ENCODE results near the gene RPAP2. TPM values are rescaled to one million over a fixed set of nuclear protein-coding genes. Genes with fewer than 3 reads are reported as not detected.
"Not testable (repeated sequence)": the region's sequence is repeated elsewhere in the genome, so short reads cannot be mapped to it uniquely, and the experiment has no call there.

RPAP2 gene
- total and polyA plus RNA-seq, 5 donors from 2014 or later: 16.9 to 26.8 (median 20.3) TPM

GRCh38 chr1:92343061-92343460 lies 44.2 kb downstream of the RPAP2 start:
- H3K4me1 ChIP-seq (ENCODE audit: control insufficient read depth, insufficient read depth, low read length, poor library complexity, severe bottlenecking): no peaks in the 10 kb centered on the region
- peaks cover 33% of the 10 kb centered on the region for H3K36me3 Mint-ChIP-seq

DNA sequence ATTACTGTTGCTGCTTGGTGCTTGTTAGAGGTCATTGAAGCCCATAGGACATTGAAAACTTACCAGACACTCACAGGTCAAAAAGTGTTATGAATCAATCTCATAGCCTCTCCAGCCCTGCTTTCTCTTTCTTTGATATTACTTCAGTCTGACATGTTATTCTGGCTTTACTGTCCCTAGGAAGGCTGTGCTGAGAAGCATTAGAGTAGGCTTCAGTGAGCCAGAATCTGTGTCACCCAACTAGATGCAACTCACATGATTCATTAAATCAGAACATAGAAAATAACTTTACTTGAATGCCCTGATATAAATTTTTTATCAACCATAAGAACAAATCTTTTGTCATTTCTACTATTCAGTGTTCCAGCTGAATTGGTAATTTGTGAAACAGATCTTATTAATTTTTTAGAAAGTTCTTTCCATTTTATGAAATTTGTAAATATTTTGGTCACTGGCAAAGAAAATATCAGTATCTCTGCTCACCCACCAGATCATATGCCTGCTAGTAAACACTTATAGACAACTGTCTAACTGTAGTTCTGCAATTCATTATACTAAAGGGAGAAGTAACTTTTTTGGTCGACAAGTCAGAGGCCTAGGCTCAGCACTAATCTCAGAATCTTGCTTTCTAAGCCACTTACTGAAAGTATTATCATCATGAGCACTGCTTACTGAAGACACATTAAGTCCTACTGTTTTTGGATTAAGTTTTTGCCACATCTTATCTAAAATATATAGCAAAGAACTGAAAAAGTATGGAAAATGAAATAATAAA lies 48.2 kb downstream of the RPAP2 start:
- H3K4me3 Mint-ChIP-seq: no peak overlapping the region
- Histone ChIP-seq H3K27me3 (ENCODE audit: control insufficient read depth, insufficient read depth, low read length) (no peaks in the 10 kb centered on the region), H3K27ac (ENCODE audit: insufficient read depth, low read length, poor library complexity, severe bottlenecking) (no peak overlapping the region), H3K4me1 (ENCODE audit: control insufficient read depth, insufficient read depth, low read length, poor library complexity, severe bottlenecking) (no peaks in the 10 kb centered on the region), H3K36me3 (ENCODE audit: control insufficient read depth, insufficient read depth, low read length) (peaks cover 22% of the 10 kb centered on the region), H3K9me3 (ENCODE audit: control insufficient read depth in 2 of 2, low read length in 2 of 2) (peaks cover 0 to under 1% of the 10 kb centered on the region in 2 experiments), H3K4me3 (ENCODE audit: low read depth, low read length) (no peak overlapping the region)
- ATAC-seq (ENCODE audit: low read depth in 2 of 2) (no peak), DNase-seq (no peak)
- H3K36me3 Mint-ChIP-seq: peaks cover 35% of the 10 kb centered on the region
- no peaks in the 10 kb centered on the region for H3K27me3 Mint-ChIP-seq
- H3K9me3 Mint-ChIP-seq: no peaks in the 10 kb centered on the region
- peak overlapping the region; percentile 4 to 50 (median 44) for H3K27ac Mint-ChIP-seq
- H3K4me1 Mint-ChIP-seq: peaks cover 0 to 13% (median 4%) of the 10 kb centered on the region in 4 donors

More at GRCh38 chr1:92343061-92343460, 44.2 kb downstream of the RPAP2 start:
- Mint-ChIP-seq H3K9me3 (no peaks in the 10 kb centered on the region), H3K27me3 (no peaks in the 10 kb centered on the region), H3K4me1 (peaks cover 0 to 8% (median 2%) of the 10 kb centered on the region in 4 donors), H3K27ac (no peak overlapping the region), H3K4me3 (no peak overlapping the region)
- peaks cover 17% of the 10 kb centered on the region for H3K36me3 ChIP-seq (ENCODE audit: control insufficient read depth, insufficient read depth, low read length)
- H3K9me3 ChIP-seq (ENCODE audit: control insufficient read depth in 2 of 2, low read length in 2 of 2): no peaks in the 10 kb centered on the region
- no peaks in the 10 kb centered on the region for H3K27me3 ChIP-seq (ENCODE audit: control insufficient read depth, insufficient read depth, low read length)
- ATAC-seq (ENCODE audit: low read depth in 2 of 2) (no peak), DNase-seq (no peak)
- no peak overlapping the region for H3K27ac ChIP-seq (ENCODE audit: insufficient read depth, low read length, poor library complexity, severe bottlenecking)
- H3K4me3 ChIP-seq (ENCODE audit: low read depth, low read length): no peak overlapping the region

DNA sequence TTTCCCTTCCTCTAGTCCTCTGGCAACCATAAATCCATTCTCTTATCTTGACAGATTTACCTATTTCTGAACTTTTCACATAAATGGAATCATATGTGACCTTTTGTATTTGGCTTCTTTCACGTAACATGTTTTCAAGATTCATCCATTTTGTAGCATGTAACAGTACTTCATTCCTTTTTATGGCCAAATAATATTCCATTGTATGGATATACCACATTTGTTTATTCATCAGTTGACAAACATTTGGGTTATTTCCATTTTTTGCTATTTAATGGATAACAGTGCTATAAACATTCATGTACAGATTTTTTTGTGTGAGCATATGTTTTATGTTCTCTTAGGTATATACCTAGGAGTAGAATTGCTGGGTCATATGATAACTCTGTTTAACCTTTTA lies 54.0 kb downstream of the RPAP2 start:
- Mint-ChIP-seq H3K27ac (no peak overlapping the region), H3K9me3 (peaks cover 0 to 4% (median 0%) of the 10 kb centered on the region in 7 donors), H3K4me1 (peaks cover 0 to 10% (median 3%) of the 10 kb centered on the region in 4 donors), H3K27me3 (no peaks in the 10 kb centered on the region), H3K36me3 (peaks cover 47% of the 10 kb centered on the region), H3K4me3 (no peak overlapping the region)
- no peaks in the 10 kb centered on the region for H3K4me1 ChIP-seq (ENCODE audit: control insufficient read depth, insufficient read depth, low read length, poor library complexity, severe bottlenecking)
- no peaks in the 10 kb centered on the region for H3K27me3 ChIP-seq (ENCODE audit: control insufficient read depth, insufficient read depth, low read length)
- peaks cover 23% of the 10 kb centered on the region for H3K36me3 ChIP-seq (ENCODE audit: control insufficient read depth, insufficient read depth, low read length)
- H3K9me3 ChIP-seq (ENCODE audit: control insufficient read depth in 2 of 2, low read length in 2 of 2): peaks cover 0 to 3% of the 10 kb centered on the region in 2 experiments
- DNase-seq (no peak), ATAC-seq (ENCODE audit: low read depth in 2 of 2) (no peak)
- no peak overlapping the region for H3K27ac ChIP-seq (ENCODE audit: insufficient read depth, low read length, poor library complexity, severe bottlenecking)
- H3K4me3 ChIP-seq (ENCODE audit: low read depth, low read length): no peak overlapping the region

- Histone ChIP-seq H3K27me3 (ENCODE audit: control insufficient read depth, insufficient read depth, low read length) (no peaks in the 10 kb centered on the region), H3K9me3 (ENCODE audit: control insufficient read depth in 2 of 2, low read length in 2 of 2) (peaks cover 0 to 3% of the 10 kb centered on the region in 2 experiments), H3K4me1 (ENCODE audit: control insufficient read depth, insufficient read depth, low read length, poor library complexity, severe bottlenecking) (no peaks in the 10 kb centered on the region), H3K27ac (ENCODE audit: insufficient read depth, low read length, poor library complexity, severe bottlenecking) (no peak overlapping the region), H3K36me3 (ENCODE audit: control insufficient read depth, insufficient read depth, low read length) (peaks cover 32% of the 10 kb centered on the region), H3K4me3 (ENCODE audit: low read depth, low read length) (no peak overlapping the region)
- H3K36me3 Mint-ChIP-seq: peaks cover 48% of the 10 kb centered on the region
- DNase-seq (no peak), ATAC-seq (ENCODE audit: low read depth in 2 of 2) (no peak)
- H3K4me1 Mint-ChIP-seq: peaks cover 0 to 8% (median 2%) of the 10 kb centered on the region in 4 donors
- H3K27me3 Mint-ChIP-seq: no peaks in the 10 kb centered on the region
- H3K9me3 Mint-ChIP-seq: peaks cover 0 to 4% (median 0%) of the 10 kb centered on the region in 7 donors
- no peak overlapping the region for H3K27ac Mint-ChIP-seq
- no peak overlapping the region for H3K4me3 Mint-ChIP-seq
Observed at GRCh38 chr1:92354259-92354658, 55.4 kb downstream of the RPAP2 start.

- no peak overlapping the region for H3K27ac Mint-ChIP-seq
- H3K4me1 ChIP-seq (ENCODE audit: control insufficient read depth, insufficient read depth, low read length, poor library complexity, severe bottlenecking): no peaks in the 10 kb centered on the region
- H3K9me3 ChIP-seq (ENCODE audit: control insufficient read depth in 2 of 2, low read length in 2 of 2): peaks cover 0 to 3% of the 10 kb centered on the region in 2 experiments
- peaks cover 46% of the 10 kb centered on the region for H3K36me3 Mint-ChIP-seq
- H3K36me3 ChIP-seq (ENCODE audit: control insufficient read depth, insufficient read depth, low read length): peaks cover 22% of the 10 kb centered on the region
- H3K4me3 Mint-ChIP-seq: no peak overlapping the region
- no peak for ATAC-seq (ENCODE audit: low read depth in 2 of 2)
- DNase-seq: no peak
- peaks cover 0 to 8% (median 2%) of the 10 kb centered on the region in 4 donors for H3K4me1 Mint-ChIP-seq
- peaks cover 0 to 4% (median 0%) of the 10 kb centered on the region in 7 donors for H3K9me3 Mint-ChIP-seq
- H3K27me3 Mint-ChIP-seq: no peaks in the 10 kb centered on the region
- H3K27ac ChIP-seq (ENCODE audit: insufficient read depth, low read length, poor library complexity, severe bottlenecking): no peak overlapping the region
- H3K27me3 ChIP-seq (ENCODE audit: control insufficient read depth, insufficient read depth, low read length): no peaks in the 10 kb centered on the region
- no peak overlapping the region for H3K4me3 ChIP-seq (ENCODE audit: low read depth, low read length)
Observed at GRCh38 chr1:92356956-92357355, 58.1 kb downstream of the RPAP2 start.

DNA sequence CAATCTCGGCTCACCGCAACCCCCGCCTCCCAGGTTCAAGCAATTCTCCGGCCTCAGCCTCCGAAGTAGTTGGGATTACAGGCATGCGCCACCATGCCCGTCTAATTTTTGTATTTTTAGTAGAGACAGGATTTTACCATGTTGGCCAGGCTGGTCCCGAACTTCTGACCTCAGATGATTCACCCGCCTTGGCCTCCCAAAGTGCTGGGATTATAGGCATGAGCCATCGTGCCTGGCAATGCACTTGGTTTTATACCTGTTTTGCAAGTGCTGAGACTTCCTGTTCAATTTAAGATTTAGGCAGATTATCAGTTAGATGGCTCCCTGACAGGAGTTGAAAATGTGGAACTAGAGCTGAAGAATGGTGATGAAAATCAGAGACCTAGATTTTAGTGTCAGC lies 60.5 kb downstream of the RPAP2 start:
- H3K27me3 Mint-ChIP-seq; H3K4me3 ChIP-seq (ENCODE audit: low read depth, low read length); H3K4me1 ChIP-seq (ENCODE audit: control insufficient read depth, insufficient read depth, low read length, poor library complexity, severe bottlenecking); DNase-seq; H3K9me3 Mint-ChIP-seq; H3K27ac ChIP-seq (ENCODE audit: insufficient read depth, low read length, poor library complexity, severe bottlenecking); ATAC-seq (ENCODE audit: low read depth in 2 of 2); H3K27me3 ChIP-seq (ENCODE audit: control insufficient read depth, insufficient read depth, low read length); H3K9me3 ChIP-seq (ENCODE audit: control insufficient read depth in 2 of 2, low read length in 2 of 2): not testable (repeated sequence)
- peaks cover 31% of the 10 kb centered on the region for H3K36me3 Mint-ChIP-seq
- peak overlapping the region in 1 of 3 donors; percentile 66 for H3K27ac Mint-ChIP-seq
- peaks cover 15% of the 10 kb centered on the region for H3K36me3 ChIP-seq (ENCODE audit: control insufficient read depth, insufficient read depth, low read length)
- peaks cover 3 to 17% (median 9%) of the 10 kb centered on the region in 4 donors for H3K4me1 Mint-ChIP-seq
- H3K4me3 Mint-ChIP-seq: peak overlapping the region in 1 of 4 donors; percentile 38

DNA sequence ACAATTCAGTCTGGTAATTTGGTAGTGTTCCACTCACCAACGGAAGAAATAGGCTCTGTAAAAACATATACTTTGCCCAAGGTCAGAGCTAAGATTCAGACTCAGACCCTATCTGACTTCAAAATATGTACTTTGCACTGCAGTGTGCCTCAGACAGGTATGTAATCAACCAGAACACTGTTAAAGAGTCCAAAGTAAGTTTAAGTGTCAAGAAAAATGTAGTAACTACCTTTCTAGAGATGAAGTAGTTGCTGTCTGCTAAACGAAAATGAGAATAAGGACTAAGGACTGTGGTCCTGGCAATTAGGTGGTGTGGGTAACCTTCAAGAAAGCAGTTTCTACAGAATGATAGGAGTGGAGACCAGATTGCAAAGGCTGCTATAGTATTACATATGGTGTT lies 61.1 kb downstream of the RPAP2 start:
- Histone ChIP-seq H3K4me1 (ENCODE audit: control insufficient read depth, insufficient read depth, low read length, poor library complexity, severe bottlenecking) (no peaks in the 10 kb centered on the region), H3K27ac (ENCODE audit: insufficient read depth, low read length, poor library complexity, severe bottlenecking) (no peak overlapping the region), H3K27me3 (ENCODE audit: control insufficient read depth, insufficient read depth, low read length) (no peaks in the 10 kb centered on the region), H3K36me3 (ENCODE audit: control insufficient read depth, insufficient read depth, low read length) (peaks cover 15% of the 10 kb centered on the region), H3K9me3 (ENCODE audit: control insufficient read depth in 2 of 2, low read length in 2 of 2) (no peaks in the 10 kb centered on the region), H3K4me3 (ENCODE audit: low read depth, low read length) (no peak overlapping the region)
- H3K4me3 Mint-ChIP-seq: no peak overlapping the region
- peaks cover 0 to 1% (median 0%) of the 10 kb centered on the region in 7 donors for H3K9me3 Mint-ChIP-seq
- H3K27me3 Mint-ChIP-seq: no peaks in the 10 kb centered on the region
- H3K27ac Mint-ChIP-seq: peak overlapping the region in 1 of 3 donors; percentile 66
- peaks cover 9 to 23% (median 15%) of the 10 kb centered on the region in 4 donors for H3K4me1 Mint-ChIP-seq
- no peak for ATAC-seq (ENCODE audit: low read depth in 2 of 2)
- DNase-seq: no peak
- H3K36me3 Mint-ChIP-seq: peaks cover 35% of the 10 kb centered on the region
